NCI-H2029 treated with DMSO at 0.1 percent for 48 hours (cell line): ENCODE measurements around the gene NR2F1.

ENCODE experiments used
- DNase-seq: peaks from one replicate; lab custom pipeline; 2025; lab: John Stamatoyannopoulos, UW

The NR2F1 gene

GRCh38 chr5:93577854-93578812 is 4.9 kb upstream of the NR2F1 start:
- no peak for DNase-seq

GRCh38 chr5:93578813-93579691 is 4.0 kb upstream of the NR2F1 start:
- no peak for DNase-seq

GRCh38 chr5:93579692-93580062 is 3.3 kb upstream of the NR2F1 start:
- no peak for DNase-seq

GRCh38 chr5:93580063-93580926 is 2.7 kb upstream of the NR2F1 start:
- peak; percentile 33 for DNase-seq

- no peak for DNase-seq
Observed at GRCh38 chr5:93580927-93581445, 2.0 kb upstream of the NR2F1 start, which contains the start of gene NR2F1-AS1. TSS of gene NR2F1-AS1 (minus strand) at chr5:93581219.

GRCh38 chr5:93582167-93582462 is 907 bp upstream of the NR2F1 start:
- no peak for DNase-seq

GRCh38 chr5:93583439-93583767 is 381 bp downstream of the NR2F1 start:
- peak; percentile 47 for DNase-seq

- DNase-seq: peak; percentile 43
Observed at GRCh38 chr5:93583768-93584595, 960 bp downstream of the NR2F1 start.

GRCh38 chr5:93584596-93585040 is 1.6 kb downstream of the NR2F1 start:
- no peak for DNase-seq

- no peak for DNase-seq
Observed at GRCh38 chr5:93585041-93585766, 2.2 kb downstream of the NR2F1 start.

- DNase-seq: no peak
Observed at GRCh38 chr5:93585767-93586385, 2.9 kb downstream of the NR2F1 start.

- no peak for DNase-seq
Observed at GRCh38 chr5:93586736-93587596, 3.9 kb downstream of the NR2F1 start.

- no peak for DNase-seq
Observed at GRCh38 chr5:93587597-93588351, 4.8 kb downstream of the NR2F1 start.

- no peak for DNase-seq
Observed at GRCh38 chr5:93588352-93589151, 5.5 kb downstream of the NR2F1 start.

- DNase-seq: no peak
Observed at GRCh38 chr5:93589152-93589828, 6.3 kb downstream of the NR2F1 start.

- no peak for DNase-seq
Observed at GRCh38 chr5:93589829-93590215, 6.8 kb downstream of the NR2F1 start.

GRCh38 chr5:93590493-93590892 is 7.5 kb downstream of the NR2F1 start:
- DNase-seq: no peak
